Right renal cortex interstitium (tissue), 3 donors: Measurements from ENCODE around the gene HDAC1. TPM values are rescaled to one million over a fixed set of nuclear protein-coding genes. Genes with fewer than 3 reads are reported as not detected.

Experiments used
- DNase-seq, 3 donors: peaks; one replicate each; pipeline ENCODE4 v3.0.0-alpha.2; 2013; ENCODE audit warnings: low read depth in 3 of 3, low spot score in 2 of 3
- polyA plus RNA-seq, 3 donors: library from polyadenylated mRNA; unstranded; fragments of 120-200 nt; gene quantifications; one replicate each; pipeline ENCODE4 v1.2.1, GENCODE V29; 2013; ENCODE audit not compliant: insufficient read length in 3 of 3

The HDAC1 gene
- polyA plus RNA-seq, 3 donors: 173 to 203 (median 193) TPM

- no peak for DNase-seq
Measured at GRCh38 chr1:32363713-32364112, 71.8 kb downstream of the HDAC1 start.

- DNase-seq: no peak
Measured at GRCh38 chr1:32364836-32365235, 73.0 kb downstream of the HDAC1 start.

- DNase-seq: no peak
Measured at GRCh38 chr1:32365445-32365844, 73.6 kb downstream of the HDAC1 start.

- DNase-seq: no peak
Measured at GRCh38 chr1:32367912-32368635, 76.2 kb downstream of the HDAC1 start.

DNA sequence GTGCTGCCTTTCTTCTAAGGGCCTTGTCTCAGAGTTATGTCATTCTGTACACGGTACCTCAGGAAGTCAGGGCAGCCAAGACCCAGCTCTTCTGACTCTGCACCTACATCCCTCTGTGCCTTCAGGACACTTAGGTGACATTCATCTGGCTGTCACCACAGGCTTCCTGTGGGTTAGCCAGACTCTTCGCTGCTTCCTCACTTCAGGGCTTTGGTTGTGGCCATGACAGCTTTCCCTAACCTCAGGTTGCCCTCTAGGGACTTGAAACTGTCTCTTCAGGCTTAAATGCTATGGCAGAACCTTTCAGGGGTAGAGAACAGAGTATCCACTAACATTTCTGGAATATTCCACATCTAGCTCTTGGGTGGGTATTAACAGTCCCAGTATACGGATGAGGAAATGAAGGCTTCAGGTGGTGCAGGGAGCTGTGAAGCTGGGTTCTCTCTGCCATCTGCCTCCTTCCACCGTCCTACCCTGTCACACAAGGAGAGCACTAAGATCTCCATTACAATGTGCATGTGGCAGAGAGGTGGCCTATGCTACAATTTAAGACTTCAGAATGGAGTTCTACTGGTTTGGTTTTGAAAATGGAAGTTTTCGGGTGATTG lies 80.4 kb downstream of the HDAC1 start:
- no peak for DNase-seq

DNA sequence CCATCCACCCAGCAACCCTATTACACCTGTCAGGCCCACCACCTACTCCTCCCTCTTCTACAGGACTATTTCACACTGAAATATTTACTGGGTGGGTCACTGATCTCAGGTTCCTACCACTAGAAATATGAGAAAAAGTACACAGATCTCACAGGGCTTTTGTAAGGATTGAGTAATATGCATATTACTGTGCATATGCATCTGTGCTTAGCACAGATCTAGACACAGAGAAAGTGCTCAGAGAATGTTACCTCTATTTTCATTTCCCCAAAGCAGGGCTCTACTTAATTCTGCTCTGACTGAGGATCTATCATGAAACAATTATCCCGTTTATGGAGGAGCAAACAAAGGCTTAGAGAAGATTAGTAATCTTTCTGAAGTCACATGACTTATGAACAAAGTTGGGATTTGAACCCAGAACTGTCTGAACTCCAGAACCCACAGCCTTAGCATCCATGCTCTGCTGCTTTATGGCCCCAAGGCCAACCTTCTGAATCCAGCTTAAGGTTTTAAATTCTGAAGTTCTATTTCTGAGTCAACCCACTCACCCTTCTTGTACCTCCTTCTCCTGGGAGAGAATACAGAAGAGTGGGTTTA lies 82.2 kb downstream of the HDAC1 start:
- DNase-seq: no peak

- no peak for DNase-seq
Measured at GRCh38 chr1:32376199-32376598, 84.3 kb downstream of the HDAC1 start.

- no peak for DNase-seq
Measured at GRCh38 chr1:32377541-32378220, 85.8 kb downstream of the HDAC1 start.

DNA sequence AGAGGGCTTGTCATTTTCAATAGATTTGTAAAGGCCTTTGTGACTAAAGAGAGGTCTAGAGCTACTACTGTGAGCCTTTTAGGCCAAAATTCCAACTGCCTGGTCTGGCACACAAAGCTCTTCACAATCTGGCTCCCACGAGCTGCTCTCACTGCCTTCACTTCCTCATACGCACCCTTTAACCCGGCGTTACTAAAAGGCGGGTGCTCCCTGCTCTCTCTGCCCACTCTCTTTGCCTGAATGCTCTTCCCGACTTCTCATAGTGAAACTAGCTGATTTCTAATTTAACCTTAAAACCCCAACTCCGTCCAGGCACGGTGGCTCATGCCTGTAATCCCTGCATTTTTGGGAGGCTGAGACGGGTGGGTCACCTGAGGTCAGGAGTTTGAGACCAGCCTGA lies 88.2 kb downstream of the HDAC1 start:
- no peak for DNase-seq

Other genes with a start within 250 kb of the HDAC1 start
- 10 to 100 TPM; 17.1 to 18.2 (median 18.0) TPM for gene TMEM39B, start 219.1 kb upstream of the HDAC1 start, polyA plus RNA-seq
- 10 to 100 TPM; 32.2 to 38.2 (median 33.0) TPM for gene KPNA6, start 184.0 kb upstream of the HDAC1 start, polyA plus RNA-seq
- 10 to 100 TPM; 44.8 to 45.2 (median 44.9) TPM for gene TXLNA, start 112.4 kb upstream of the HDAC1 start, polyA plus RNA-seq
- 10 to 100 TPM; 19.2 to 22.1 (median 21.8) TPM for gene CCDC28B, start 91.5 kb upstream of the HDAC1 start, polyA plus RNA-seq
- 1 to 10 TPM; 6.8 to 7.2 (median 7.2) TPM for gene IQCC, start 86.4 kb upstream of the HDAC1 start, polyA plus RNA-seq
- gene DCDC2B, start 83.0 kb upstream of the HDAC1 start, polyA plus RNA-seq: under 1 TPM; 0.37 to 0.74 (median 0.62) TPM
- 10 to 100 TPM; 21.1 to 27.3 (median 23.6) TPM for gene TMEM234, start 69.7 kb upstream of the HDAC1 start, polyA plus RNA-seq
- 100 to 1,000 TPM; 177 to 208 (median 192) TPM for gene EIF3I, start 69.7 kb upstream of the HDAC1 start, polyA plus RNA-seq
- 1 to 10 TPM; 7.1 to 10.0 (median 8.7) TPM for gene FAM167B, start 44.9 kb upstream of the HDAC1 start, polyA plus RNA-seq
- gene LCK, start 40.8 kb upstream of the HDAC1 start, polyA plus RNA-seq: 1 to 10 TPM; 4.5 to 6.3 (median 5.2) TPM
- 100 to 1,000 TPM; 391 to 445 (median 436) TPM for gene MARCKSL1, start 44.1 kb downstream of the HDAC1 start, polyA plus RNA-seq
- gene FAM229A, start 70.4 kb downstream of the HDAC1 start, polyA plus RNA-seq: 1 to 10 TPM; 3.0 to 4.3 (median 4.1) TPM
- gene TSSK3, start 70.5 kb downstream of the HDAC1 start, polyA plus RNA-seq: 1 to 10 TPM; 1.2 to 2.1 (median 1.3) TPM
- gene BSDC1, start 102.4 kb downstream of the HDAC1 start, polyA plus RNA-seq: 10 to 100 TPM; 58.8 to 60.3 (median 59.5) TPM
- gene ZBTB8B, start 173.0 kb downstream of the HDAC1 start, polyA plus RNA-seq: 1 to 10 TPM in 1 of 3 donors, under 1 TPM in 2; 0.89 to 1.1 (median 1.00) TPM
- 10 to 100 TPM; 17.7 to 18.1 (median 18.0) TPM for gene ZBTB8A, start 247.3 kb downstream of the HDAC1 start, polyA plus RNA-seq